Kidney (tissue), 14 donors: ENCODE data around the gene C19orf12. TPM values are rescaled to one million over a fixed set of nuclear protein-coding genes. Genes with fewer than 3 reads are reported as not detected.

Source experiments
- DNase-seq, 5 donors: peaks; one replicate each; pipeline ENCODE4 v3.0.0-alpha.2; 2013 to 2020
- FAIRE-seq: peaks from 2 replicates; lab custom pipeline; 2012; peaks lifted over from hg19 to GRCh38; lab: Jason Lieb, UNC
- H3K27ac ChIP-seq, 2 donors: one replicate each; pipeline ENCODE4 v1.7.0; 2013; ENCODE audit warnings: low read depth in 2 of 2, low read length in 2 of 2, inconsistent platforms in 1 of 2
- H3K27me3 ChIP-seq: one replicate; pipeline ENCODE4 v1.7.1; 2013; ENCODE audit warnings: low read length, inconsistent platforms; ENCODE audit not compliant: control insufficient read depth, insufficient read depth
- H3K36me3 ChIP-seq, 3 donors: one replicate each; pipeline versions ENCODE4 v1.7.0 to v1.7.1; 2013; ENCODE audit warnings: low read length in 3 of 3, control low read depth in 1 of 3, inconsistent platforms in 1 of 3; ENCODE audit not compliant: insufficient read depth in 3 of 3, control insufficient read depth in 2 of 3
- H3K4me1 ChIP-seq, 3 donors: one replicate each; pipeline versions ENCODE4 v1.7.0 to v1.7.1; 2013; ENCODE audit warnings: low read length in 3 of 3, inconsistent platforms in 1 of 3, low read depth in 1 of 3; ENCODE audit not compliant: control insufficient read depth in 2 of 3, insufficient read depth in 2 of 3
- H3K4me3 ChIP-seq, 3 donors: one replicate each; pipeline versions ENCODE4 v1.7.0 to v1.8.1; 2013; ENCODE audit warnings: low read length in 3 of 3, control low read depth in 1 of 3, inconsistent platforms in 1 of 3
- H3K9ac ChIP-seq, 3 donors: one replicate each; pipeline versions ENCODE4 v1.7.0 to v1.7.1; 2013; ENCODE audit warnings: low read length in 3 of 3, control low read depth in 1 of 3, inconsistent platforms in 1 of 3
- H3K9me3 ChIP-seq, 3 donors: one replicate each; pipeline versions ENCODE4 v1.7.0 to v1.7.1; 2013; ENCODE audit warnings: low read length in 3 of 3, control low read depth in 1 of 3, inconsistent platforms in 1 of 3; ENCODE audit not compliant: control insufficient read depth in 2 of 3, insufficient read depth in 1 of 3
- CTCF ChIP-seq: IDR thresholded peaks from 3 replicates; pipeline ENCODE4 v1.5.1; 2012; ENCODE audit warnings: mild to moderate bottlenecking, moderate library complexity, borderline replicate concordance; ENCODE audit not compliant: insufficient read depth; ENCODE audit errors: extremely low read depth
- intact Hi-C: fragments of 100-400 bp; cut with DNase I; formaldehyde crosslinking; loops from one replicate; pipeline ENCODE4 v1.11.1; 2022
- polyA plus RNA-seq: library from polyadenylated mRNA; stranded (reverse); fragments of 350-450 nt; fragmentation: Illumina TruSeq; extraction: RNeasy Lipid Tissue Mini Kit (QIAGEN cat#74804); gene quantifications from one replicate; pipeline ENCODE4 v1.2.3, GENCODE V29; 2014; ENCODE audit warnings: low read depth, low replicate concordance; ENCODE audit not compliant: insufficient read depth
- total RNA-seq: library from RNA; stranded (reverse); fragmentation: NEBNext Ultra II Directional; extraction: Animal tissue kit (Norgen Biotek cat#: 25700); gene quantifications from one replicate; pipeline ENCODE4 v1.2.1, GENCODE V29; 2021
- donor health status: control.
- donor health status: control.
- donor health status: control.
- donor health status: control.
- donor health status: control.
- donor health status: DM: yes; HTN: yes; CAD: no.
- donor health status: Normal renal cell carcinoma (clear cell type).

C19orf12 gene
- total and polyA plus RNA-seq, 2 donors from 2014 or later, result 21.2 to 27.1 TPM

- H3K27me3 ChIP-seq, result no peaks in the 10 kb centered on the region
- intact Hi-C loops, result no loop called here
- no peaks in the 10 kb centered on the region for H3K36me3 ChIP-seq
- H3K9ac ChIP-seq, result no peak overlapping the region
- H3K4me3 ChIP-seq, result no peak overlapping the region
- FAIRE-seq, result no peak
- no peaks in the 10 kb centered on the region for H3K4me1 ChIP-seq
- DNase-seq, result peak in 1 of 5 donors; percentile 52
- no peak for TF ChIP-seq CTCF
- no peaks in the 10 kb centered on the region for H3K9me3 ChIP-seq
- no peak overlapping the region for H3K27ac ChIP-seq
Observed at GRCh38 chr19:29696565-29696846, 18.6 kb downstream of the C19orf12 start.

- no peak for TF ChIP-seq CTCF
Observed at GRCh38 chr19:29695765-29696564, 19.1 kb downstream of the C19orf12 start.

GRCh38 chr19:29694669-29695627 is 20.1 kb downstream of the C19orf12 start:
- peak in 4 of 5 donors; percentile 83 to 90 (median 86) for DNase-seq
- Histone ChIP-seq H3K27me3 (no peaks in the 10 kb centered on the region), H3K9me3 (peaks cover 0 to 6% (median 0%) of the 10 kb centered on the region in 3 donors), H3K36me3 (no peaks in the 10 kb centered on the region), H3K9ac (no peak overlapping the region), H3K4me1 (no peaks in the 10 kb centered on the region), H3K27ac (no peak overlapping the region), H3K4me3 (no peak overlapping the region)
- intact Hi-C loops, result no loop called here
- peak; percentile 73 for TF ChIP-seq CTCF
- no peak for FAIRE-seq

More at GRCh38 chr19:29695765-29696564, 19.1 kb downstream of the C19orf12 start:
- Histone ChIP-seq H3K27me3 (no peaks in the 10 kb centered on the region), H3K27ac (no peak overlapping the region), H3K4me1 (no peaks in the 10 kb centered on the region), H3K9ac (no peak overlapping the region), H3K4me3 (no peak overlapping the region), H3K9me3 (peaks cover 0 to under 1% (median 0%) of the 10 kb centered on the region in 3 donors), H3K36me3 (no peaks in the 10 kb centered on the region)
- FAIRE-seq (no peak), DNase-seq (peak in 1 of 5 donors; percentile 69)
- intact Hi-C loops, result no loop called here
